GM12865 (cell line): ENCODE measurements around the gene DDX54.
A peak's percentile ranks its signal among the peaks of the same experiment; 100 is the strongest.

Source experiments
- DNase-seq: peaks from one replicate; pipeline ENCODE4 v3.0.0; 2010; ENCODE audit warnings: low read depth
- H3K4me3 ChIP-seq: 2 replicates; pipeline ENCODE4 v1.5.1; 2011; ENCODE audit warnings: mild to moderate bottlenecking, low read depth, low read length, control low read depth
- TF ChIP-seq, protein P1 (sequence below): IDR thresholded peaks from 2 replicates; pipeline ENCODE4 v1.5.1; 2011; ENCODE audit warnings: low read length, control low read depth, low read depth, inconsistent platforms; ENCODE audit not compliant: insufficient read depth; ENCODE audit errors: missing control alignments

The DDX54 gene

DNA sequence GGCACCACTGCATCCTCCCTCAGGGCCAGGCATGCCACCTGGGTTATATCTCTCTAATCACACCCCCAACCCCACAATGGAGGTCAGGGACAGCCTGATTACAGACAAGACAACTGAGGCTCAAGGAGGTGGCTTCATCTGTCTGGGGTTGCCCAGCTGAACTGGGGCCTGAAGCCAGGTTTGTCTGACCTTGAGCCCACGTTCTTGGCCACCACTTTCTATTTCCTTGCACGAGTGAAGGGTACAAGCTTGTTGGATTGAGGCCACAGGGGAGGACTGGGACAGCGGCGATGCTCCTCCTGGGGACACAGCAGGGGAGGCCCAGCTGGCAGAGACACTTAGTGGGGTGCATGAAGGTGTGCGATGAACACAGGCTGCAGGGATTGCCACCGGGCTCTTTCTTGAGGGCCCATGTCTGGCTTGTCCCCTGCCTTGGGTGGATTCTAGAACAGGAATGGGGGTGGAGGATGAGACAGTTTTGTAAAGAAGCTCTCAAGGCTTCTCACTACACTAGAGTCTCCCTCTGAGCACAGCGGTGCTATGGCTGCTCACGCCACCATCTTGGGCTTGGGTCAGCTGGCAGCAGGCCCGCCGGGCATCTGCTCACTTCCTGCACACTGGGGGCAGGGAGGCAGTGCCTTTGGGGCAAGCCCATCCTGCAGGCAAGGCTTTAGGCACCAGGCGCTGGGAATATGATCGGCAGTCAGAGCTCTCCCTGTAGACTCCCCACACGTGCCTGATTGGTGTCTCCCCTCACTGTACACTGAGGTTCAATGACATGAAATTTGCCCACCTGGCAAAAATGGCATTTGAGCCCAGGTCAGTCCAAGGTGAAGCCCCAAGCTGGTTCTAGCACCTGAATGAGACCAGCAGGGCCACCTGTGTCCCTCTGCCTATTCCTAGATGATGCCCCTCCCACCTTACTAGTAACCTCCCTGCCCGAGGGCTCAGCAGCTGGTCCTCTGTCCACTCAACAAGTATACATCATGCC is 16.2 kb upstream of the DDX54 start:
- no peak for DNase-seq
- H3K4me3 ChIP-seq = no peak overlapping the region
- TF ChIP-seq, protein P1, sequence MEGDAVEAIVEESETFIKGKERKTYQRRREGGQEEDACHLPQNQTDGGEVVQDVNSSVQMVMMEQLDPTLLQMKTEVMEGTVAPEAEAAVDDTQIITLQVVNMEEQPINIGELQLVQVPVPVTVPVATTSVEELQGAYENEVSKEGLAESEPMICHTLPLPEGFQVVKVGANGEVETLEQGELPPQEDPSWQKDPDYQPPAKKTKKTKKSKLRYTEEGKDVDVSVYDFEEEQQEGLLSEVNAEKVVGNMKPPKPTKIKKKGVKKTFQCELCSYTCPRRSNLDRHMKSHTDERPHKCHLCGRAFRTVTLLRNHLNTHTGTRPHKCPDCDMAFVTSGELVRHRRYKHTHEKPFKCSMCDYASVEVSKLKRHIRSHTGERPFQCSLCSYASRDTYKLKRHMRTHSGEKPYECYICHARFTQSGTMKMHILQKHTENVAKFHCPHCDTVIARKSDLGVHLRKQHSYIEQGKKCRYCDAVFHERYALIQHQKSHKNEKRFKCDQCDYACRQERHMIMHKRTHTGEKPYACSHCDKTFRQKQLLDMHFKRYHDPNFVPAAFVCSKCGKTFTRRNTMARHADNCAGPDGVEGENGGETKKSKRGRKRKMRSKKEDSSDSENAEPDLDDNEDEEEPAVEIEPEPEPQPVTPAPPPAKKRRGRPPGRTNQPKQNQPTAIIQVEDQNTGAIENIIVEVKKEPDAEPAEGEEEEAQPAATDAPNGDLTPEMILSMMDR = no peak

DNA sequence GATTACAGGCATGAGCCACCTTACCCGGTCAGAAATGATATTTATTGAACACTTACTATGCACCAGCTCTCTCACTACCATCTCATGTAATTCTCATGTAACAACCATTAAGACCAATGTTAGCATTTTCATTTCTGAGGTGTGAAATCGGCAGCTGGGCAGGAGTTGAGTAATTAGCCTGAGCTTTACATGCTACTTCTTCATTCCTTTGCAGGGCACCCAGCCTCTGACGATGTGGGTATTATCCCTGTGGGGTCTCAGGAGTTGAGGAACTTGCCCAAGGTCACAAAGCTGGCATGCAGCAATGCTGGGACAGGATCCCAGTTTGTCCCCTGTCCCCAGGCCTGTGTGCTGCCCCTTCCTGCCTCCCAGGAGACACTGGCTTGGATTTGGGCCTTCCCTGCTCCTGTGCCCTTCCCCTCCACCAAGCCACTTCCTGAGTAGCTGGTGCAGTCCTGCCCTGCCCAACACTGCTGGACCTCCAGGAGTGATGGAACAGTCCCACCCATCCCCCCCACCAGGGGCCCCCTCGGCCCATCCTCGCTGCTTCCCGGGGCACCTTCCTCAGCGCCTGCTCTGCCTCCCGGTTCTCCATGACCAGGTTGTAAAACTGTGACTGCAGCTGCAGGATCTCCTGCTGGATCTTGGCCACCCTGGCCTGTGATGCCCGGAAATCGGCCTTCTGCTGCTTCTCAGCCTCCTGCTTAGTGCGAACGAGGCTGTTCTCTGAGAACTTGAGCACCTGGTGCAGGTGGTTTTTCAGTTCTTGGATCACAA is 14.9 kb upstream of the DDX54 start:
- TF ChIP-seq, protein P1 = no peak
- no peak overlapping the region for H3K4me3 ChIP-seq
- DNase-seq = no peak

DNA sequence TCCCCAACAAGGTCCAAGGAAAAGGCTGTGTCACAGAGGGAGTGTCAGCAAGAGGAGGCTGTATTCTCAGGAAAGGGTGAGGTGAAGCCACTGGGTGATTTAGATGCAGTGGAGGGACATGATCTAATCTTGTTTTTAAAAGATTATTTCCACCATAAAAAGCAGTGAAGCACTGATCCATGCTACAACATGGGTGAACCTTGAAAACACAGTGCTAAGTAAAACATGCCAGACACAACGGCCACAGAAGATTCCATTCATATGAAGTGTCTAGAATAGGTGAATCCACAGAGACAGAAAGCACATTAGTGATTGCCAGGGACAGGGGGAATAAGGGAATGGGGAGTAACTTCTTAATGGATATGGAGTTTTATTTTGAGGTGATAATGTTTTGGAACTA is 13.0 kb upstream of the DDX54 start:
- no peak for DNase-seq
- TF ChIP-seq, protein P1 = no peak
- H3K4me3 ChIP-seq = no peak overlapping the region

DNA sequence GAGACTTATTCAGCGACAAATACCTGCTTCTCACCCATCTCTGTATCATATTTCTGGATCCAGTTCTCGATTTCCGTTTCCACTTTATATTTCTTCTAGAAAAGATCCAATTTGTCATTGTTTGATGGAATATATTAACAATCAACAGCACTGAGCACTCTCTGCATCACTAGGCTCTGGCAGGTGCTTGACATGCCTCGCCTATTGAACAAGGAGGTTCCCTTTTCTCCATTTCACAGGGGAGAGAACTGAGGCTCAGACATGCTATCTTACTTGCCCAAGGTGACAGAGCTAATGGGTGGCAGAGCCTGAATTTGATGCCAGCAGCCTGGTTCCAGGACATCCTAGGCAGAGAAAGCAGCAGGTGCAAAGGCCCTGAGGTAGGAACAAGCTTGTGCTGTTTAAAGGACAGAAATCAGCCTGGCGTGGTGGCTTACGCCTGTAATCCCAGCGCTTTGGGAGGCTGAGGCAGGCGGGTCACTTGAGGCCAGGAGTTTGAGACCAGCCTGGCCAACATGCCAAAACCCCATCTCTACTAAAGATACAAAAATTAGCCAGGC is 12.3 kb upstream of the DDX54 start:
- DNase-seq = no peak
- H3K4me3 ChIP-seq = no peak overlapping the region
- TF ChIP-seq, protein P1 = no peak

DNA sequence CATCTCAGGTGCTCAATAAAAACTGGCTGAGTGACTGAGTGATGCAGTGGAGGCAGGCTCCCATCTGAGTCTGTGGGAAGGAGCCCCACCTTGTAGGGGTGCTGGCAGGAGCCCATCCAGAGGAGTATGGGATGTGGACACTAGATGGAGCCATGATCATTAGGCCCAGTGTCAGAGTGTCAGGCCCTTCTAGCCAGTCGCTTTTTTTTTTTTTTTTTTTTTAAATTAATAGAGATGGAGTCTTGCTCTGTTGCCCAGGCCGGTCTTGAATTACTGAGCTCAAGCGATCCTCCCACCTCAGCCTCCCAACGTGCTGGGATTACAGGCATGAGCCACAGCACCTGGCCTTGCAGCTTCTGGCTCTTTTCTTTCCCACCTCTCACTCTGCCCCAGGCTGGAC is 11.7 kb upstream of the DDX54 start:
- no peak overlapping the region for H3K4me3 ChIP-seq
- peak; percentile 88 for DNase-seq
- TF ChIP-seq, protein P1 = peak; percentile 74

DNA sequence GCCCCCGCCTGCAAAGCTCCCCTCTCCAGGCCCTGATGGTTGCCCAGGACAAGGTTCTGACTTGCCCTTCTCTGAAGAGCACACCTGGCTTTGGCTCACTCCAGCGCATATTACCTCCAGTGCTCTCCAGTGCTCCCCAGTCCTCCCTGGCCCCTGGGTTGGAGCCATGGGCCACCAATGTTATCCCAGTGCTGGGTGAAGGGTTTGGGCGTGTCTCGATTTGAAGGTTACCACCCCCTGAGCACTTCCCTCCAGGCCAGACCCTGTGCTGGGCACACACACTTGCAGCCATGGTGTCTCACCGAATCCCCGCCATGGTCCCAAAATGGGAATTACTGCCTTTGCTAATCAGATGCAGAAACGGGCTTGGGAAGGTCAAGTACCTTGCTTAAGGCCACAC is 11.3 kb upstream of the DDX54 start:
- TF ChIP-seq, protein P1 = no peak
- H3K4me3 ChIP-seq = no peak overlapping the region
- no peak for DNase-seq
